Stimulated activated naive B cell treated with anti-CD40 and anti-IgM and Interleukin-4, amounts not matched to agents 10 μg/mL and 1 μg/mL and 100 μg/mL, for 72 hours (primary cell): ENCODE results near the gene AZIN2.
A peak's percentile ranks its signal among the peaks of the same experiment; 100 is the strongest.

Source experiments
- ATAC-seq, 2 donors: fragments of 150-1000 bp; cut with Tn5 transposase; replicated peaks; 2 replicates each; pipeline ENCODE4 v1.10.0; 2021; ENCODE audit warnings: moderate library complexity in 1 of 2
- DNase-seq: peaks from one replicate; pipeline ENCODE4 v3.0.0; 2021
- H3K27ac Mint-ChIP-seq: one replicate; pipeline ENCODE4 v1.8.0; 2022; ENCODE audit warnings: mild to moderate bottlenecking, mixed read lengths
- H3K27me3 Mint-ChIP-seq, 2 donors: one replicate each; pipeline ENCODE4 v1.8.0; 2022; ENCODE audit warnings: mixed read lengths in 2 of 2
- H3K36me3 Mint-ChIP-seq, 2 donors: one replicate each; pipeline ENCODE4 v1.8.0; 2022; ENCODE audit warnings: mixed read lengths in 2 of 2, mild to moderate bottlenecking in 1 of 2
- H3K4me1 Mint-ChIP-seq, 2 donors: one replicate each; pipeline ENCODE4 v1.8.0; 2022; ENCODE audit warnings: mixed read lengths in 2 of 2, mild to moderate bottlenecking in 1 of 2
- H3K4me3 Mint-ChIP-seq, 2 donors: one replicate each; pipeline ENCODE4 v1.8.0; 2022; ENCODE audit warnings: mild to moderate bottlenecking in 2 of 2, mixed read lengths in 2 of 2, moderate library complexity in 1 of 2
- H3K9me3 Mint-ChIP-seq, 2 donors: one replicate each; pipeline ENCODE4 v1.8.0; 2022; ENCODE audit warnings: mixed read lengths in 2 of 2, mild to moderate bottlenecking in 1 of 2

AZIN2 gene

GRCh38 chr1:33070628-33071027, 10.3 kb upstream of the AZIN2 start:
- Mint-ChIP-seq H3K36me3 (peaks cover 0 to 8% of the 10 kb centered on the region in 2 donors), H3K27ac (no peak overlapping the region), H3K9me3 (peaks cover 15 to 21% of the 10 kb centered on the region in 2 donors), H3K27me3 (peaks cover 7 to 8% of the 10 kb centered on the region in 2 donors), H3K4me3 (no peak overlapping the region), H3K4me1 (peaks cover 5 to 13% of the 10 kb centered on the region in 2 donors)
- ATAC-seq (no peak), DNase-seq (no peak)

GRCh38 chr1:33072707-33073106, 8.2 kb upstream of the AZIN2 start:
- peaks cover 8 to 11% of the 10 kb centered on the region in 2 donors for H3K9me3 Mint-ChIP-seq
- H3K4me1 Mint-ChIP-seq: peaks cover 5 to 13% of the 10 kb centered on the region in 2 donors
- H3K27me3 Mint-ChIP-seq: peaks cover 1 to 5% of the 10 kb centered on the region in 2 donors
- H3K36me3 Mint-ChIP-seq: peaks cover 0 to under 1% of the 10 kb centered on the region in 2 donors
- no peak for ATAC-seq
- DNase-seq: no peak
- H3K4me3 Mint-ChIP-seq: no peak overlapping the region
- no peak overlapping the region for H3K27ac Mint-ChIP-seq

DNA sequence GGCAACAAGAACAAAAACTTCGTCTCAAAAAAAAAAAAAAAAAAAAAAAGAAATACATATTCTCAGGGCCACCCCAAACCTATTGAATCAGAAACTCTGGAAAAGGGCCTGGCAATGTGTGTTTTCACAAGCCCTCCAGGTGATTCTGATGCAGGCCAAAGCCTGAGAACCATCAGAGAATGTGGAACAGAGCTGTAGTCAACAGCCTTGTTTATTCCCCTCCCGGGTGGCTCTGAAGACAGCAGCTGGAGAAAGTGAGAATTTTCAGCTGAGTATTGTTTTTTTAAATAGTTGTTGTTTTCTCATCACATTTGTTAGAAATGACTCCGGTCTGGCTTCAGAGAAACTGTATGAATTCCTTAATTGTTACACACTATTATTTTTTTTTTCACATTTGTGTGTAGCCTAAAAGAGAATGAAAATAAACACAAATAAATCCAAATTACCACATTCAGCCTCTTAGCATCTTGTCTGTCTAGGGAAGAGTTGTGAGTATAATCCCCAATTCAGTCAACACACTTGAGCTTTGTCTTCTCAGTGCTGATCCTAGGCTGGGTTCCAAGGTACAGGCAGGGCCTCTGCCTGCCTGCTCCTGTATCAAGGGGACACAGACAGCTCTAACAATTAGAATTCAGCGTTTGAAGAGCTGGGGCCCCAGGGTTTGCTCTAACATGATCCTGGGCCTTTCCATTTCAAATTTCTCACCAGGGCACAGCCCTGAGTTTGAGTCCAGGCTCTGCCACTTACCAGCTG, 6.6 kb upstream of the AZIN2 start:
- ATAC-seq (no peak), DNase-seq (no peak)
- H3K4me3 Mint-ChIP-seq: no peak overlapping the region
- H3K9me3 Mint-ChIP-seq: peaks cover 7 to 10% of the 10 kb centered on the region in 2 donors
- H3K36me3 Mint-ChIP-seq: no peaks in the 10 kb centered on the region
- H3K4me1 Mint-ChIP-seq: peaks cover 5 to 13% of the 10 kb centered on the region in 2 donors
- H3K27me3 Mint-ChIP-seq: peaks cover 0 to 5% of the 10 kb centered on the region in 2 donors
- no peak overlapping the region for H3K27ac Mint-ChIP-seq

DNA sequence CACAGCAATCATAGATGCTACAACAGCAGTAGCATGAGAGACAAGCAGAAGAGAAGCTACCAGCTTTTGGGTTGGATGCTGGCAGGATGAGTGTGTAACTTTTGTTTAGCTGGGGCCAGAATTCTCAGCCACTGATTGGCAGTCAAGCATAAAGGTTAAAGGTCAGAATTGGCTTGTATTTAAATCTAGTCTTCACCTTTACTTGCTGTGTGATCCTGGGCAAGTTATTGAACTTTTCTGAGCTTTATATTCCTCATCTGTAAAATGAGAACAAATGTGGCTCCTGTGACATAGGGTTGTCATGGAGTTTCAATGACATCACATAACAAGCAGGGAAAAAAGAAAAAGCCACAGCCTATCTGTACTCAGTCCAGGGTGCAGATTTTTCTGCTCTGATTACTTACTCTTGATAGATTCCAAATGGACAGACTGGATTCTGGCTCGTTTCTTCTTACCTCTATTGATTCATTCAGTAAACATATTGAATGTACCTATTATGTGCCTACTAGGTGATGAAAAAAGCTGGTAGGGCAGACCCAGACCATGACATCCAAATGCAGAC, 2.8 kb upstream of the AZIN2 start:
- Mint-ChIP-seq H3K27me3 (peaks cover 23 to 26% of the 10 kb centered on the region in 2 donors), H3K27ac (no peak overlapping the region), H3K36me3 (no peaks in the 10 kb centered on the region), H3K9me3 (no peaks in the 10 kb centered on the region), H3K4me3 (no peak overlapping the region), H3K4me1 (peaks cover 9 to 20% of the 10 kb centered on the region in 2 donors)
- DNase-seq (no peak), ATAC-seq (no peak)

DNA sequence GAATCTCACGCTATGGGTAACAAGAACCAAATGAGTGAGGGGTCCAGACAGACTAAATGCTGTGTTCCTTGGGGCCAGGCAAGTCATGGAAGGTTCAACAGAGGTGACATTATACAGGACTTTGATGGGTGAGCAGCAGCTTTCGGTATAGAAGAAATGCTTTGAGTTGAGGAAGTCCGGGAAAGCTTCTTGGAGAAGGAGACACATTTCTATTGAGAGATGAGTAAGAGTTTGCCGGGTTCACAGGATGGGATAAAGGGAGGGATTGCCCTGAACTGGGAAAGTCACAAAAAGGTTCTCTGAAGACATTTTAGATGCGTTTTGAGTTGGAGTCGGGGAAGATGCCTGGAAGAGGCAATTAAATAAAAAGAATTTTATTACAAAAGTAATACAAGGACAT, 580 bp upstream of the AZIN2 start:
- peaks cover 31 to 36% of the 10 kb centered on the region in 2 donors for H3K27me3 Mint-ChIP-seq
- no peaks in the 10 kb centered on the region for H3K36me3 Mint-ChIP-seq
- DNase-seq (no peak), ATAC-seq (no peak)
- no peaks in the 10 kb centered on the region for H3K9me3 Mint-ChIP-seq
- H3K4me3 Mint-ChIP-seq: peak overlapping the region; percentile 74 to 85
- H3K27ac Mint-ChIP-seq: peak overlapping the region; percentile 21
- H3K4me1 Mint-ChIP-seq: peaks cover 9 to 20% of the 10 kb centered on the region in 2 donors

DNA sequence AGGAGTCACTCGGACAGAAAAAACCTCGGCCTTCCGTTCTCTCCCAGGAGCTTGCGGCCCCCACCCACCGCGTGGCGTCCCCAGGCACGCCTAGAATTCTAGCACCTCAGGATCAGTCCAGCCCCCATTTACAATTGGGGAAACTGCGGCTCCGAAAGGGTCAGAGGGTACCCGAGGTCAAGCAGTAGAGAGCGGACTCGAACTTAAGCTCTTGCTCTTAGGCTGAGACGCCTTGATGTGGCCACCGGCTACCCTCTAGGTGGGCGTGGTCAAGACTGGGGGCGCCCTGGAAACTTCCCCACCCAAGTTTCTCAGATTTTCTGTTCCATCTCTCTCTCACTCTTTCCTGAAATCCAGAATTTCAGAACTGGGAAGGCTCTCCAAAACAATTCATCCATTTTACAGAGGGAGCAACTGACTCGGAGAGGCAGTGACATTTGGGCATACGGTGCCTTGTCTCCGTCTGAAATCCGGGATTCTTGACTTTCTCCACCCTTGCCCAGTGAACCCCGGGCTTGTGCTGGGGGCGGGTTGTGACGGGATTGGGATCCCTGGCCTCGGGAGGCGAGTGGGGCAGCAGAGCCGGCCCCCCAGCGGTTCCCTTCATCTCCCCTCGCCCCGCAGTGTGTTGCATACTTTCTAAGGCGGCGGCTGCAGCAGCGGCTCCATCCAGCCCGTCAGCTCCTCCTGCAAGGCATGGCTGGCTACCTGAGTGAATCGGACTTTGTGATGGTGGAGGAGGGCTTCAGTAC, 777 bp downstream of the AZIN2 start:
- Mint-ChIP-seq H3K27ac (no peak overlapping the region), H3K36me3 (no peaks in the 10 kb centered on the region), H3K9me3 (no peaks in the 10 kb centered on the region), H3K4me1 (peaks cover 11 to 20% of the 10 kb centered on the region in 2 donors), H3K4me3 (peak overlapping the region; percentile 74 to 85), H3K27me3 (peaks cover 38 to 42% of the 10 kb centered on the region in 2 donors)
- DNase-seq: no peak
- ATAC-seq: no peak

DNA sequence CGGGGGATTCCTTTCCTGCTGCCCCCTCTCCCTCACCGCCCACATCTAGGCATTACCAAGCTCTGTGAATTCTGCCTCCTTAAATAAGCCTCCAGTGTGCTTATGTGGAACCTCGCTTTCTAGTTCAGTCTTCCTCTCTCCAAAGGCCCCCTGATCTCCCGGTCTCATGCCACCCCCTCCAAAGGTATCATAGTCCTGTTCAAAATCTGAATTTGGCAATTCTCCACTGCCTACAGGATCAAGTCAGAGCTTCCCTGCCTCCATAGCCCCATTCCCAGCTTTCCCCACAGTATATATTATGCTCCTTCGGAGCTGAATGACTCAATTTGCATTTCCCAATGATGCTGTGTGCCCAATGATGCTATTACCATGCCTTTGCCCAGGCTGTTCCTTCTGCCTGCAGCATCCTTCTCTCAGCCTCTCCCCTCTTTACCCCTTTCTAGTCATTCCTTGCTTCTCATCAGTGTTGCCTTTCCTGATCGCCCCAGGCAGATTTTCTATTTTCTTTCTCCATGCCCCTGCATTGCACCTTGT, 1.7 kb downstream of the AZIN2 start:
- peak overlapping the region in 1 of 2 donors; percentile 7 for H3K4me3 Mint-ChIP-seq
- H3K4me1 Mint-ChIP-seq: peaks cover 12 to 20% of the 10 kb centered on the region in 2 donors
- ATAC-seq (no peak), DNase-seq (no peak)
- no peaks in the 10 kb centered on the region for H3K9me3 Mint-ChIP-seq
- H3K36me3 Mint-ChIP-seq: no peaks in the 10 kb centered on the region
- peaks cover 35 to 45% of the 10 kb centered on the region in 2 donors for H3K27me3 Mint-ChIP-seq
- no peak overlapping the region for H3K27ac Mint-ChIP-seq

GRCh38 chr1:33085332-33085731, 4.4 kb downstream of the AZIN2 start:
- Mint-ChIP-seq H3K9me3 (no peaks in the 10 kb centered on the region), H3K4me3 (no peak overlapping the region), H3K36me3 (no peaks in the 10 kb centered on the region), H3K27me3 (peaks cover 33 to 43% of the 10 kb centered on the region in 2 donors), H3K27ac (no peak overlapping the region), H3K4me1 (peaks cover 22 to 27% of the 10 kb centered on the region in 2 donors)
- no peak for DNase-seq
- no peak for ATAC-seq

GRCh38 chr1:33086384-33086850, 5.5 kb downstream of the AZIN2 start:
- H3K9me3 Mint-ChIP-seq: no peaks in the 10 kb centered on the region
- DNase-seq (peak; percentile 25), ATAC-seq (peak; percentile 69)
- H3K27me3 Mint-ChIP-seq: peaks cover 31 to 37% of the 10 kb centered on the region in 2 donors
- no peaks in the 10 kb centered on the region for H3K36me3 Mint-ChIP-seq
- H3K4me3 Mint-ChIP-seq: no peak overlapping the region
- no peak overlapping the region for H3K27ac Mint-ChIP-seq
- H3K4me1 Mint-ChIP-seq: peaks cover 18 to 19% of the 10 kb centered on the region in 2 donors

DNA sequence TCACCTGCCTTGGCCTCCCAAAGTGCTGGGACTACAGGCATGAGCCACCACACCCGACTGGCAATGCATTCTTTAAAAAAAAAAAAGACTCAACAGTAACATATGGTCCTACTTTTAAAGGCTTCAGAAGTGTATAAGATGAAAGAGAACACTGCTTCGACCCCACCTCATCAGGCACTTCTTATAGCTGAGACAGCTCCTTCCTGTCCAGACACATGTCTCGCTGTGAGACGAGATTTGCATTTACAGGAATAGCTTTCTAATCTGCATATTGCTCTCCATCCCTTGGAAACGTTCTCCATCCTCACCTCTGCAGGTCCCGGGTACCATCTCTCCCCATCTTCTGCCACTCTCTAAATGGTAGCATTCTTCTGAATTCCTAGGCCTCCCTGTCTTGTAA, 6.7 kb downstream of the AZIN2 start:
- peaks cover 11 to 15% of the 10 kb centered on the region in 2 donors for H3K4me1 Mint-ChIP-seq
- H3K27ac Mint-ChIP-seq: no peak overlapping the region
- ATAC-seq (no peak), DNase-seq (no peak)
- H3K9me3 Mint-ChIP-seq: no peaks in the 10 kb centered on the region
- H3K27me3 Mint-ChIP-seq: peaks cover 21 to 24% of the 10 kb centered on the region in 2 donors
- H3K36me3 Mint-ChIP-seq: no peaks in the 10 kb centered on the region
- no peak overlapping the region for H3K4me3 Mint-ChIP-seq

DNA sequence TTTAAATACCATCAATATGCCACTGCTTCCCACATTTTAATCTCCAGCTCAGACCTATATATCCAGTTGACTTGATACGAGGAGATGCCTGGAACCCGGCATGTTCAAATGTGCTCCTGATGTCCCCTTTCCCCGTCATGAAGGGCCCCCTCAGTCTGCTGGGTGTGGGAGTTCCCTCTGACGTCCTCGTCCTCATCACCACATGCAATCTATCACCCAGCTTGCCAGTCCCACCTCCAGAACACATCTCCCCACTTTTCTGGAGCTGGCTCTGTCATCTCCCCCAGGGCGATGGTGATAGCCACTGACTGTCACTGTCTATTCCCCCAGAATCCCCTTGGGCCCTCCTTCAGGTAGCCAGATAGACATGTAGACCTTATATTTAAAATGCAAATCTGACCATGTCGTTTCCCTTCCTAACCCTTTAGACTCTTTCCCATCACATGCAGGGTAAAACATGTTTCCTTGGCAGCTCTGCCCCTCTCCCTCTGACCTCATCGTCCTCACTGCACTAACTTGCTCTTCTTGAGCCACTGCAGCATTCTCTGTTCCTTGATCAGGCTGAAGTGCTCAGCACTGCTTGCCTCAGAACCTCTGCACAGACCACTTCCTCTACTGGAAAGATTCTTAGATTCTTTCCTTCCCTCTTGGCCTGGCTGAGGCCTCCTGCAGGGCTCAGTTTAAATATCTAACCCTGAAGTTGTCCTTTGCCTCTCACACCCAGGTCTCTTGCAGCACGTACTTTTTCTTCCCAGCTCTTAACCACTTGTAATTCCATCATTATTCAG, 7.4 kb downstream of the AZIN2 start:
- DNase-seq (no peak), ATAC-seq (peak; percentile 83 to 84)
- no peaks in the 10 kb centered on the region for H3K36me3 Mint-ChIP-seq
- H3K9me3 Mint-ChIP-seq: no peaks in the 10 kb centered on the region
- H3K27me3 Mint-ChIP-seq: peaks cover 16 to 18% of the 10 kb centered on the region in 2 donors
- peak overlapping the region; percentile 4 for H3K27ac Mint-ChIP-seq
- H3K4me3 Mint-ChIP-seq: no peak overlapping the region
- H3K4me1 Mint-ChIP-seq: peaks cover 11 to 15% of the 10 kb centered on the region in 2 donors

GRCh38 chr1:33089457-33089856, 8.5 kb downstream of the AZIN2 start:
- no peak for DNase-seq
- no peaks in the 10 kb centered on the region for H3K36me3 Mint-ChIP-seq
- no peak overlapping the region for H3K4me3 Mint-ChIP-seq
- no peak overlapping the region for H3K27ac Mint-ChIP-seq
- H3K9me3 Mint-ChIP-seq: no peaks in the 10 kb centered on the region
- peaks cover 13 to 15% of the 10 kb centered on the region in 2 donors for H3K27me3 Mint-ChIP-seq
- H3K4me1 Mint-ChIP-seq: peaks cover 11 to 15% of the 10 kb centered on the region in 2 donors
- ATAC-seq: no peak

DNA sequence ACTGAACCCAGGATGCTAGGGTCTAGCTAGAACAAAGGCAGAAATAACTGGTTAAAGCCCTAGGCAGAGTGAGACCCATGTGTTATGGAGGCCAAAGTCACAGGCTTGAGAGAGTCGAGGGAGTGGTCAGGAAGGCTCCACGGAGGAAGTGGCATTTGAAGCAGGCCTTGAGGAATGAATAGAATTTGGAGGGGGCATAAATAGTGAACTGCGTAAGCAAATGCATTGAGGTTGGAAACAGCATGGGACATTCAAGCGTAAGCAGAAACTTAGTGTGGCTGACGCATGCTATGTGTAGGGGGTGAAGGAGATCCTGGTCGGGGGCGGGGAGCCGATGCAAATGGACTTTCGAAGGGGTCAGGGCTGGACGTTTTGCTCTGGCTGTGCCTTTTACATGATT, 11.5 kb downstream of the AZIN2 start:
- ATAC-seq: no peak
- no peak overlapping the region for H3K27ac Mint-ChIP-seq

More for the DNA sequence above, 11.5 kb downstream of the AZIN2 start:
- Mint-ChIP-seq H3K36me3 (no peaks in the 10 kb centered on the region), H3K9me3 (no peaks in the 10 kb centered on the region), H3K4me1 (peaks cover 11 to 12% of the 10 kb centered on the region in 2 donors), H3K27me3 (peaks cover 0 to 6% of the 10 kb centered on the region in 2 donors), H3K4me3 (no peak overlapping the region)
- no peak for DNase-seq
